ENCODE results near the gene CEP112.
"Not testable (repeated sequence)": the region's sequence is repeated elsewhere in the genome, so short reads cannot be mapped to it uniquely, and the experiment has no call there.

Gene CEP112

DNA sequence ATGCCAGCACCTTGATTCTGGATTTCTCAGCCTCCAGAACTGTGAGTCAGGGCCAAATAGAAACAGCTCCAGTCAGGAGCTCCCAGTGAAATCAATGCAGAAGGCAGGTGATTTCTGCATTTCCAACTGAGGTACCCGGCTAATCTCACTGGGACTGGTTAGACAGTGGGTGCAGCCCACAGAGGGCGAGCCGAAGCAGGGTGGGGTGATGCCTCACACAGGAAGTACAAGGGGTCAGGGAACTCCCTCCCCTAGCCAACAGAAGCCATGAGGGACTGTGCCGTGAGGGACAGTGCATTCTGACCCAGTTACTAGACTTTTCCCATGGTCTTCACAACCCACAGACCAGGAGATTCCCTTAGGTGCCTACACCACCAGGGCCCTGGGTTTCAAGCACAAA lies 36.9 kb downstream of the CEP112 start:
- DNase-seq (ENCODE audit: low read depth in 2 of 2), result not testable (repeated sequence)

DNA sequence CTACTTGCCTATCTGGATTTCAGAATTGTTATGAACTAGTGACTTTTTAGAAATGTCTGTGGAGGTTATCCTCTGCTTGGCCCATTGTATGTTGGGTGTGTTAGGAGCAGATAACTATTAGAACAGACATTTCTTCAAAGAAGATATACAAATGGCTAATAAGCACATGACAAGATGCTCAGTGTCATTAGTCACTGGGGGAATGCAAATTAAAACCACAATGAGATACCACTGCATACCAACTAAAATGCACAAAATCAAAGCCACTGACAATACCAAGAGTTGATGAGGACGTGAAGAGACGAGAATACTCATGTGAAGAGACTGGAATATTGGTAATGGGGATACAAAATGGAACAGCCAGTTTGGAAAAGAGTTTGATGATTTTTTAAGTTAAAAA lies 39.2 kb downstream of the CEP112 start:
- DNase-seq (ENCODE audit: low read depth in 2 of 2), result no peak

DNA sequence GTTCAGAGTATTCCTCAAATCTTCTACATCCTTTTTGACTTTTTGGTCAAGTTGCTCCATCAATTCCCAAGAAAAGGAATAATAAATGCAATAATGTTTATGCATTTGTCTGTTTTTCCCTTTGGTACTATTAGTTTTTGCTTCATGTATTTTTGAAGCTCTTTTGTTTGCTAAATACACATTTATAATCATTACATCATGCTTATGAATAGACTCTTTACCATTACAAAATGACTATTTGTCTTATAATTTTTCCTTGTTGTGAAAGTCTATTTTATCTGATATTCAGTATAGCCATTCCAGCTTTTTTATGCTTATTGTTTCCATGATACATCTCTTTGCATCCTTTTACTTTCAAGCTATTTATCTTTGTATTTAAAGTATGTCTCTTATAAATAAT lies 41.2 kb downstream of the CEP112 start:
- no peak for DNase-seq (ENCODE audit: low read depth in 2 of 2)

DNA sequence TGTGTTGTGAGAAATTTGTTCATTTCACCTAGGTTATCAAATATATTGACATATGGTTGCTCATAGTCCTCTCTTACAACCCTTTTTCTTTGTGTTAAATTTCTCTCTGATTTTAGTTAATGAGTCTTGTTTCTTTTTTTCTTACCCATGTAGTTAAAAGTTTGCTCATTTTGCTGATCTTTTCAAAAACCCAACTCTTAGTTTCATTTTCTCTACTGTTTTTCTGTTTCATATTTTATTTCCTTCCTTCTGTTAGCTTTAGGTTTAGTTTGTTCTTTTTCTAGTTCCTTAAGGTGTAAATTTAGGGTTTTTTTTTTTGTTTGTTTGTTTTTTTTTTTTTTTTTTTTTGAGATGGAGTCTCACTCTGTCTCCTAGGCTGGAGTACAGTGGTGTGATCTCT lies 42.4 kb downstream of the CEP112 start:
- no peak for DNase-seq (ENCODE audit: low read depth in 2 of 2)

DNA sequence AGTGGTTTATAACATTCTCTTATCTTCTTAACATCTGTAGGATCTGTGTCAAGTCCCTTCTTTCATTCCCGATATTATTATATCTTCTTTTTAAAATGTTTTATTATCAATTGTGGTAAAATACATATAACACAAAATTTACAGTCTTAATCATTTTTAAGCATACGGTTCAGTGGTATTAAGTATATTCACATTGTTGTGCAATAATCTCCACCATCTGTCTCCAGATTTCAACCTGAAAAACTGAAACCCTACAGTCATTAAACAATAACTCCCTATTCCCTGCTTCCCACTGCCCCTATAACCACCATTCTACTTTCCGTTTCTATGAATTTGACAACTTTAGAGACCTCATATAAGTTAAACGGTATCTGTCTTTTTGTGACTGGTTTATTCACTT lies 45.5 kb downstream of the CEP112 start:
- no peak for DNase-seq (ENCODE audit: low read depth in 2 of 2)

DNA sequence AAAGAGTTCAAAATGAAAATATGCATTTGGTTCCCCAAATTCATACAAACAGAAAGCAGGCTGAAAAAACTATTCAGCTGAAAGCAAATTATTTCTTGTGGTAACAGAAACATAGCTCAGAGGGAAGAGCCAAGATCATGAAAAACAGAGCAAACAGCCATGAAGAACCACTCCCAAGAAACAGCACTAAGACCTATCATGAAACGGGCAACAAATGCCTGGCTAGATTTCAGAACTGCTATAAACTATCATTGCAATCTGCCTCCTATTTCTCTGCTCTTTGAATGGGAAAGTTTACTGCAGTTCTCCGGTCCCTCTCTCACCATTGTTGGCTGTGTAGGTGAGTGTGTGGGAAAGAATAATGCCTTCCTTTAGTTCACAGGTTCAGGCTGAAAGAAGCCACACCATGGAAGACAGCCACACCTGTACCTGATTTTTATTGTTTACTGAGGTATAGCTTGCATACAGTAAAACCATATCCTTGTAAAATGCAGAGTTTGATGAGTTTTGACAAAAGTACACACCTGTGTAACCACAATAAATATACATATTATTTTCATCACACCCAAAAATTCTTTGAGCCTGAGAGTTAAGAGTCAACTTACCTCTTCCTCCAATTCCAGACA lies 48.2 kb downstream of the CEP112 start:
- no peak for DNase-seq (ENCODE audit: low read depth in 2 of 2)

DNA sequence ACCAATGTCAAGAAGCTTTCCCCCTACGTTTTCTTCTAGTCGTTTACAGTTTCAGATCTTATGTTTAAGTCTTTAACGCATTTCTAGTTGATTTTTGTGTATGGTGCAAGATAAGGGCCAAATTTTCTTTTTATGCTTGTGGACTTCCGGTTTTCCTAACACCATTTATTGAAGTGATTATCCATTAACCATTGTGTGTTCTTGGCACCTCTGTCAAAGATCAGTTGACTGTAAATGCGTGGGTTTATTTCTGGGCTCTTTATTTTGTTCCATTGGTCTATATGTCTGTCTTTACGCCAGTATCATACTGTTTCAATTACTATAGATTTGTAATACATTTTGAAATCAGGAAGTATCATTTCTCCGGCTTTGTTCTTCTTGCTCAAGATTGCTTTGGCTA lies 49.5 kb downstream of the CEP112 start:
- DNase-seq (ENCODE audit: low read depth in 2 of 2), result no peak

DNA sequence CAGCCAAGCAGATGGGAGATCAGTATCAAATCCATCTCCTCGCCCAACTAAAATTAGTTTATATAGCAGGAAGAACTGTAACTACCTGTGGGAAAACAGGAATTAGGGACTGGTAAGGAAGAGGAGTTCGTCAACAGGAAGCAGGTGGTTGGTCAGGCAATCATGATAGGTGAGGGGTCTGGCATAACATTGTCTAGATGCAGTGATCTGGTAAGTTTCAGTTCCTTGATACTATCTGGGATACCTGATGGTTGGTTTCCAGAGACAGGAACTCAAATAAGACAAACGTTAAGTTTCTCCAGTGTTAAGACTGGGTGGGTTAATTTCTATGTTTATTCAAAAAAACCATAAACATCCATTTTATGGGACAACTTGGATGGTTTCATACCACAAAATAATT lies 53.8 kb downstream of the CEP112 start:
- DNase-seq (ENCODE audit: low read depth in 2 of 2), result no peak

DNA sequence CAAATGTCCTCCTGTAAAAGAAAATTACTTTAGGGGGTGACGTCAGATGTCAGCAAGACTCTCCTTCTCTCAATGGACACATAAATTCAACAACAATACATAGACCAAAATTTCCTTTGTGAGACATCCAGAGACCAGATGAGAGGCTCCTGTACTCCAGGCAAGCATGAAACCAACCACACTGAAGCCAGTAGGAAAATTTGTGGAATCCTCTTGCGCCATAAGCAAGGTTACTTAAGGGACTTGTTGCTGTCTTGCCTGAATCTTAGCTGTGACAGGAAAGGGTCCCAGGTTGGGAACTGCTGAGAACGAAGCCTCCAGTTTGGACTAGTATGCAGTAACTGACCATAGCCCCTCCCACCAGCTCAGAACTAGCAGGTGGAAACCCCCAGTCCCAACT lies 56.0 kb downstream of the CEP112 start:
- no peak for DNase-seq (ENCODE audit: low read depth in 2 of 2)

DNA sequence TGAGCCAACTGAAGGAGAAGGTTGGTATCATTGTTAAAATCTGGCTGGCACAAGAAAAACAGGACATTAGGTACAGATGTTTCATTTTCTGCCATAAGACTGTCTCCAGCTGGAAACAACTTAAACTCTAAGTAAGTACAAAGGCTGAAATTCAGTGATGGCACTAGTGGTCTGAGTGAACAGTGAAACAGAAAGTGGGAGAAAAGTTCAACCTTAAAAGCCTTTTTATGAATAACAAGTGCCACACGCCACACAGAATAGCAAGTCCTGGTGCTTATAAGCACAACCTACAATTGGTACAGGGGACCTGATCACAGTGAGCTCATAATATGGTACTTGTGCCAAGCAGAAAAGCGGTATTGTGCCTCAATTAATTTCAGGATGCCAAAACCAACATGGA lies 56.7 kb downstream of the CEP112 start:
- no peak for DNase-seq (ENCODE audit: low read depth in 2 of 2)

DNA sequence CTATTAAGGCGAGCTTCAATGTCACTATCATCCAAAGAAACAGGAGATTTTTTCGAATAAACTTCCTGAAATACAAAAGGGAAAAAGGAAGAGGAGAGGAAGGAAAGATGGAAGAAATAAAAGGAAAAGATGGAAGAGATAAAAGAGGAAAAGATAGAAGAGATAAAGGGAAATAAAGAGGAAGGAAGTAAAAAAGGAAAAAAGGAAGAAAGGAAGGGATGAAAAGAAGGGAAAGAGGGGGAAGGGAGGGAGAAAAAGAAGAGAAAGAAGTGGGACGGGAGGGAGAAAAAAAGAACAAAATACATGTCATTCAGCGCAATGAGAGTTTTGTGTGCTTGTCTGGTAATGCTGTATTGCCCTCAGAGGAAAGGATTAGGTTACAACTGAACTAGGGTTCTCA lies 62.2 kb downstream of the CEP112 start:
- DNase-seq (ENCODE audit: low read depth in 2 of 2), result no peak

DNA sequence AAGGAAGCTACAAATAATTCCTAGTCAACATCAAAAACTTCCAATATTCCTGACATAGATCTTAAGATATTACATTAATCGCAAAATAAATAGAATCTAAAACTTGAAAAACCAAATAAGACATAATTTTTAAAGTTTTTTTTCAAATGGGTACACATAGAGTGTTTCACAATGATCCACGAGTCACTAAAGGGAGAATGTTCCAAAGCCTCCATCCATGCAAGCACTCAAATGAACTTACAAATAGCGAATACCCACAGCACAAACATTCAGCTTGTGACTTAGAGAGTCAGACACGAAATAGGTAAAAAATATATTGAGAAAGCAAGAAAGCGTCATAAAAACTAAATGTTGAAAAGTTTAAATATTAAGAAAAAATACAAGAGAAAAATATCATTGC lies 65.7 kb downstream of the CEP112 start:
- DNase-seq (ENCODE audit: low read depth in 2 of 2), result no peak

DNA sequence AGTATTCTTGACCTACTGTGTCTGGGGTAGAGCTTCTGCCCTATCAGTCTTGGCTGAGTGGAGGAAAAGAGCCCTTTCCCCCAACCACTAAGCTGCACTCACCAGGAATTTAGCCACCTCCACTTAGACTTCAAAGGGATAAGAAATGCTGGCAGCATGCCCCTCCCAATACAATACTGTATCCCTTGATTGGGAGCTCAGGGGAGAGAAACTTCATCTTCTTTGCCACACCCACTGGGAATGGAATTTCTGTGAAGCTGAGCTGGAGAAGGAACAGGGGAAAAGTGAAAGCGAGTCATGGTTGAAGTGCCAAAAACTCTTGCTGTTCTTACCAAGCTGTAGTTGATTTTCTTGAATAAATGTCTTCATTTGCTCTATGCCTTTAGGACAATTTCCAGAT lies 68.8 kb downstream of the CEP112 start:
- no peak for DNase-seq (ENCODE audit: low read depth in 2 of 2)

DNA sequence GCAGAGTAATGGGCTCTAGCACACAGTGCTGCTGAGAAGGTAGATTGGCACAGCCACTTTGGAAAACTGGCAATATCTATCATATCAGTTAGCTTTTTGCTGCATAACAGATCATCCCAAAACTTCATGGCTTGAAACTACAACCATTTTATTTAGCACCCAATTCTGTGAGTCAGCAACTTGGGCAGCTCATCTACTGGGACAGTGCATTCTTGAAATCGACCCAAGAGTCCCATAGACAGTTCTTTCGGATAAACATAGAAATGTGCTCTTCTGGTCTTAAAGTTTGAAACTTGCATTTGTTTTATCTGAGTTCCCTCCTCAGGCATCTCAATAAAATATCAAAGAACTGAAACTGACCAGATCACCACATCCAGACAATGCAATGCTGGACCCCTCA lies 76.7 kb downstream of the CEP112 start:
- no peak for DNase-seq (ENCODE audit: low read depth in 2 of 2)

DNA sequence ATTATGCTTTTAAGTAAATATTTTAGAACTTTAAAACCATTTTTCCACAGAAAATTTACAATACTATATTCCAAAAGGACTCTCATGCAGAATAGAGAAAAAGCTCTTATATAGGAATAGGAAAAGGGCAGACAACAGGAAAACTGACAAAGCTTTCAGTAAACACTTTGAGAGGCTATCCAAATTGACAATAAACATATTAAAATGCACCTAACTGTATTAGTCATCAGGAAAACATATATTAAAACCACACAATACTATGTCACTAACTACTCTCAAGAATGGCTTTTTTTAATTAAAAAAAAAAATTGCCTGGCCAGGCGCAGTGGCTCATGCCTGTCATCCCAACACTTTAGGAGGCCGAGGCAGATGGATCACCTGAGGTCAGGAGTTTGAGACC lies 77.3 kb downstream of the CEP112 start:
- DNase-seq (ENCODE audit: low read depth in 2 of 2), result no peak

DNA sequence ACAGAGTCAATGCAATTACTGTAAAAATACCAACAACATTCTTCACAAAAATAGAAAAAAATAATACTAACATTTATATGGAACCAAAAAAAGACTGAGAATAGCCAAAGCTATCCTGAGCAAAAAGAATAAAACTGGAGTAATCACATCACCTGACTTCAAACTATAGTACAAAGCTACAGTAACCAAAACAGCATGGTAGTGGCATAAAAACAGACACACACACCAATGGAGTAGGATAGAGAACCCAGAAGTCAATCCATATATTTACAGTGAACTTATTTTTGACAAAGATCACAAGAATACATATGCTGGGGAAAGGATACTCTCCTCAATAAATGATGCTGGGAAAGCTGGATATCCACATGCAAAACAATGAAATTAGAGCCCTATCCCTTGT lies 84.2 kb downstream of the CEP112 start:
- DNase-seq (ENCODE audit: low read depth in 2 of 2), result no peak

DNA sequence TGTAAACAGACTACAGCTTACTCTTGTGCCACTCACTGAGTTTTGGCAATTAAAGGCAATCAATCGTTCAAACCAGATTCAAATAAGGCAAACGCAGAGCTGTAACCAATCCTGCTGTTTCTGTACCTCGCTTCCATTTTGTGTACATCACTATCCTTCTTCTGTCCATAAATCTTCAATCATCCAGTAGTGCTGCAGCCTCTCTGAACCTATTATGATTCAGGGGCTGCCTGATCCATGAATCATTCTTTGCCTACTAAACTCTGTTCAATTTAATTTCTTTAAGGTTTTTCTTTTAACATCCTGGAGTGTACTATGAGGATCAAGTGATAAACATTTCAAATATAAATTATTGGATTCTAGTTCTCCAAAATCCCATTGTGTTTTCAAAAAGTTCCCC lies 93.9 kb downstream of the CEP112 start:
- no peak for DNase-seq (ENCODE audit: low read depth in 2 of 2)

DNA sequence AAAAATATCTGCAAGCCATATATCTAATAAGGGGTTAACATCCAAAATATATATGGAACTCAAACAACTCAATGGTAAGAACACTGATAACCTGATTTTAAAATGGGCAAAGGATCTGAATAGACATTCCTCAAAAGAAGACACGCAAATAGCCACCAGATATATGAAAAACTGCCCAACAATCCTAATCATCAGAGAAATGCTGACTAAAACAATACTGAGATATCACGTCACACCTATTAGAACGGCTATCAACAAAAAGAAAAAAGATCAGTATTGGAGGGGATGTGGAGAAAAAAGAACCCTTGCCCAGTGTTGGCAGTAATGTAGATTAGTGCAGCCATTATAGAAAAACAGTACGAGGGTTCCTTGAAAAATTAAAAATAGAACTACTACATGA lies 97.2 kb downstream of the CEP112 start:
- no peak for DNase-seq (ENCODE audit: low read depth in 2 of 2)

DNA sequence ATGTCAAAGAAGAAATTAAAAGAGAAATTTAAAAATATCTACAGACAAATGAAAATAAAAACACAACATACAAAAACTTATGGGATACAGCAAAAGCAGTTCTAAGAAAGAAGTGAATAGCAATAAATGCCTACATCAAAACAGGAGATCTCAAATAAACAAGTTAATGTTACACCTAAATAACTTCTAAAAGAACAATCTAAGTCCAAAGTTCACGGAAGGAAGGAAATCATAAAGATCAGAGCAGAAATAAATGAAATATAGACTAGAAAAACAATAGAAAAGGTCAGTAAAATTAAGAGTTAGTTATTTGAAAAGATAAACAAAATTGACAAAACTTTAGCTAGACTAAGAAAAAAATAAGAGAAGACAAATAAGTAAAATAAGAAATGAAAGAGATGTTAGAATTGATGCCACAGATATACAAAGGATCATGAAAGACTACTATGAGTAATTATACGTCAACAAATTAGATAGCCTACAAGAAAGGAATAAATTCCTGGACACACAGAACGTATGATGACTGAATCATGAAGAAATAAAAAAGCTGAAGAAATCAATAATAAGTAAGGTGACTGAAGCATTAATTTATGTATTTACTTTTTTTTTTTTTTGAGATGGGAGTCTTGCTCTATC lies 100.4 kb downstream of the CEP112 start:
- DNase-seq (ENCODE audit: low read depth in 2 of 2), result no peak

DNA sequence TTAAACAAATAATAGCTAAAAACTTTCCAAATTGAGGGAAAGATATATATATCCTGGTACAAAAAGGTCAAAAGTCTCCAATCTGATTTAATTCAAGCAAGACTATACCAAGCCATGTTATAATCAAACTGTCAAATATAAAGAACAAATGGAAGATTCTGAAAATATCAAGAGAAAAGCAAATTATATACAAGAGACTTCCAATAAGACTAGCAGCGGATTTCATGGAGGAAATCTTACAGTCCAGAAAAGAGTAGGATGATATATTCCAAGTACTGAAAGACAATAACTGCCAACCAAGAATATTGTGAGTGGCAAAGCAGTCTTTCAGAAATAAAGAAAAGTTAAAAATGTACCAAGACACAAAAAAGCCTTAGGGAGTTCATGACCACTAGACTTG lies 102.2 kb downstream of the CEP112 start:
- no peak for DNase-seq (ENCODE audit: low read depth in 2 of 2)

DNA sequence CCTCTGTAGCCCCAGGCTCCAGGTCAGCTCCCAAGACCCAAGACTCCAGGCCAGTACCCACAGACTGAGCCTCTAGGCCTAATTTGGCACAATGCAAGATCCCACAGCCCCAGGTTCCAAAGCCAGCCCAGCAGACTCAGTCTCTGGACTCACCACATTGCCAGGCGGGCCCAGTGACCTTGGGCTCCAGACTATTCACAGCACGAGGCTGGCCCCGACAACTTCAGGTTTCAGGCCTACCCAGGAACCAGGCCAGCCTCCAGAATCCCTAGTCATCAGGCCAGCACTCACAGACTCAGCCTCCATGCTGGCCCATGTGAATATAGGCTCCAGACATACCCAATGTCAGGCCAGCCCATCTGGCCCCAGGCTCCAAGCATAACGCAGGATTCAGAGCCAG lies 103.8 kb downstream of the CEP112 start:
- DNase-seq (ENCODE audit: low read depth in 2 of 2), result no peak

DNA sequence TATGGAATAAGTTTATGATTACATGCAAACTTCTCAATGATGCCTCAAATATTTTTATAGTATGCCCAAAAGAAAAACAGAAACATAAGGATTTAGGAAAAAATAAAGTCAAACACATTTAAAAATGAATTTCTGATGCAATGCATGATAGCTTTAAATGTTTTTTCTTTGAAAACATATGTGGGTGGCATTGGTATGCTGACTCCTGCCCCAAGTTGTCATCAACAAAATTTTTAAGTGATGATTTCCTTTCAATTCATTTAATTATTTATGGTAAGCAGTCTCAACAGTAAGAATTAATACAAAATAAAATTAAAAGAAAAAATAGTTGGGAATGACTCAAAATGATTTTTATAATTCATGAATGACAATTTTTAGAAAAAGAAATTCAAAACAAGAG lies 104.9 kb downstream of the CEP112 start:
- DNase-seq (ENCODE audit: low read depth in 2 of 2), result no peak

DNA sequence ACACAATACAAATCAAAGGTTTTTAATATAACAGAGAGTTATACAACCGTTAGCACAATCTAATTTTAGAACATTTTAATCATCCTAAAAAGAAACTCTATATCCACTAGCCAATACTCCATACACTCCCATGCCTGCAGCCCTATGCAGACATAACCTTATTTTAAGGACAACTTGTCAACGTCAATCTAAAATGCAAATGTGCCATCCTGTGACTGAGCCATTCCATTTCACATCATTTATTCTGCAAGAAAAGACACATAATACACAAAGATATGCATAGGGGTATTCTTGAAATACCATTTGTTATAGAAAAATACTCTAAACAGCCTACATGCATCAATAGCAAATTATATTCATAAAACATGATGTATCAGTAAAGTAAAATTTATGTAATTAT lies 106.7 kb downstream of the CEP112 start:
- no peak for DNase-seq (ENCODE audit: low read depth in 2 of 2)

DNA sequence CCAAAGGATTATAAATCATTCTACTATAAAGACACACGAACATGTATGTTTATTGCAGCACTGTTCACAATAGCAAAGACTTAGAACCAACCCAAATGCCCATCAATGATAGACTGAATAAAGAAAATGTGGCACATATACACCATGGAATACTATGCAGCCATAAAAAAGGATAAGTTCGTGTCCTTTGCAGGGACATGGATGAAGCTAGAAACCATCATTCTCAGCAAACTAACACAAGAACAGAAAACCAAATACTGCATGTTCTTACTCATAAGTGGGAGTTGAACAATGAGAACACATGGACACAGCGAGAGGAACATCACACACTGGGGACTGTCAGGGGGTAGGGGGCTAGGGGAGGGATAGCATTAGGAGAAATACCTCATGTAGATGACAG lies 111.3 kb downstream of the CEP112 start:
- not testable (repeated sequence) for DNase-seq (ENCODE audit: low read depth in 2 of 2)
